GM10266 (cell line): ENCODE measurements around the gene PUM1.

Source experiments
- DNase-seq: peaks from one replicate; pipeline ENCODE4 v3.0.0; 2012; ENCODE audit errors: extremely low spot score
- TF ChIP-seq, protein P1 (sequence below): IDR thresholded peaks from 2 replicates; pipeline ENCODE4 v1.5.1; 2012; ENCODE audit warnings: mild to moderate bottlenecking, low read depth; ENCODE audit not compliant: control insufficient read depth, insufficient read depth; ENCODE audit errors: missing control alignments

PUM1 gene

DNA sequence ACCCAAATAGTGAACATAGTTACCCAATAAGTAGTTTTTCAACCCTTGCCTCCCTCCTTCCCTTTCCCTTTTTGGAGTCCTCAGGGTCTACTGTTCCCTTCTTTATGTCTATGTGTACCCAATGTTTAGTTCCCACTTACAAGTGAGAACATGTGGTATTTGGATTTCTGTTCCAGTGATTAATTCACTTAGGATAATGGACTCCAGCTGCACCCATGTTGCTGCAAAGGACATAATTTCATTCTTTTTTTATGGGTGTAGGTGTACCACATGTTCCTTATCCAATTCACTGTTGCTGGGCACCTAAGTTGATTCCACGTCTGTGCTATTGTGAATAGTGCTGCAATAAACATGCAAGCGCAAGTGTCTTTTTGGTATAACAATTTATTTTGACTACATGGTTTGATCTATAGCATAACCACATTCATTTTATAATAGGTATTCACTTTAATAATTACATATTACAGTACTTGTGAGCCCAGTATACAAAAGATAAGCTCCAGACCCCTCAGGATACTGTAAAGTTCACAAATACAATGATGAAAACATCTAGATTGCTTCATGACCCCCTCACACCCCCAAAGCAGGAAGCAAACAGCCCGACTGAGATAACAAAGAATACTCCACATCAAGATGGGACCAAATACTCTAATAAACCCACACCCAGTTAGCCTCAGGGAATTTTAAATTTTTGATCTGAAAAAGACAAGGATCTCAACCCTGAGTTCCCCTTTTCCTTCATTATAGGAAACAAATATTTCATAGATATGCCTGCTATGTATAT lies 45.3 kb downstream of the PUM1 start:
- TF ChIP-seq, protein P1, sequence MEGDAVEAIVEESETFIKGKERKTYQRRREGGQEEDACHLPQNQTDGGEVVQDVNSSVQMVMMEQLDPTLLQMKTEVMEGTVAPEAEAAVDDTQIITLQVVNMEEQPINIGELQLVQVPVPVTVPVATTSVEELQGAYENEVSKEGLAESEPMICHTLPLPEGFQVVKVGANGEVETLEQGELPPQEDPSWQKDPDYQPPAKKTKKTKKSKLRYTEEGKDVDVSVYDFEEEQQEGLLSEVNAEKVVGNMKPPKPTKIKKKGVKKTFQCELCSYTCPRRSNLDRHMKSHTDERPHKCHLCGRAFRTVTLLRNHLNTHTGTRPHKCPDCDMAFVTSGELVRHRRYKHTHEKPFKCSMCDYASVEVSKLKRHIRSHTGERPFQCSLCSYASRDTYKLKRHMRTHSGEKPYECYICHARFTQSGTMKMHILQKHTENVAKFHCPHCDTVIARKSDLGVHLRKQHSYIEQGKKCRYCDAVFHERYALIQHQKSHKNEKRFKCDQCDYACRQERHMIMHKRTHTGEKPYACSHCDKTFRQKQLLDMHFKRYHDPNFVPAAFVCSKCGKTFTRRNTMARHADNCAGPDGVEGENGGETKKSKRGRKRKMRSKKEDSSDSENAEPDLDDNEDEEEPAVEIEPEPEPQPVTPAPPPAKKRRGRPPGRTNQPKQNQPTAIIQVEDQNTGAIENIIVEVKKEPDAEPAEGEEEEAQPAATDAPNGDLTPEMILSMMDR: no peak
- DNase-seq: no peak

DNA sequence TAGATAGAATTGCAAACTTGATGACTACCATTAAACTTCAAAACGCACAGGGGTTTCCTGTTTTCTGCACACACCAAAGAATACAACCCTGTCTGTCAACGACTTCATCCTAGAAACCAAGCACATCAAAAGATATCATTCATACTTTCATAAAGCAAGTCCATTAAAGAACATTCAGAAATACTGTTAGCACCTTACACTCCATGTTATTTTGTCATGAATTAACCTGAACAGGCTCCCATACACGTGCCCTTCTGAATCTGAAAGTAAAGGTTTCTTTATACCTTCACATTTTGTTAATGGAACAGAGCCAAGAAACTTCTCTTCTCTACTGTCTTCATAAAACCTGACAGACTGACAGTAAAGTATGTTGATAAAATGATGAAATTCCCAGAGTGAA lies 46.1 kb downstream of the PUM1 start:
- TF ChIP-seq, protein P1: no peak

DNA sequence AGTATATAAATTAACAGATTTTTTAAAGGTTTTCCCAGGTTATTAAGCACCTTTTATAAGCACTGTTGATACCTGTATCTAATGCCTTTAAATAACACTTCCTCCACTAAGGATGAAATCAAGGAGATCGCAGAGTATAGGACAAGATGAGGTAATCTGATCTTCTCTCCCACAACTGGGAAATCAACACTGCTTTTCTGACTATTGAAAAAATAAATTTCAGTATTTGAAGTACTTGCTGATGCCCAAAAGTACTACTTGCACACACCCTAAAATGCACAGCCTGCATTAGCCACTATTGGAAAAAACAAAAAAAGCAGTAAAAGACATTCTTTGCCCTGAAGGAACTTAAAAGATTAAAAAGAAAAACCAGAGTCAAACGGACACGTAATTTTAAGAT lies 48.6 kb downstream of the PUM1 start:
- TF ChIP-seq, protein P1: no peak
- DNase-seq: no peak

More for the DNA sequence above, 46.1 kb downstream of the PUM1 start:
- no peak for DNase-seq

DNA sequence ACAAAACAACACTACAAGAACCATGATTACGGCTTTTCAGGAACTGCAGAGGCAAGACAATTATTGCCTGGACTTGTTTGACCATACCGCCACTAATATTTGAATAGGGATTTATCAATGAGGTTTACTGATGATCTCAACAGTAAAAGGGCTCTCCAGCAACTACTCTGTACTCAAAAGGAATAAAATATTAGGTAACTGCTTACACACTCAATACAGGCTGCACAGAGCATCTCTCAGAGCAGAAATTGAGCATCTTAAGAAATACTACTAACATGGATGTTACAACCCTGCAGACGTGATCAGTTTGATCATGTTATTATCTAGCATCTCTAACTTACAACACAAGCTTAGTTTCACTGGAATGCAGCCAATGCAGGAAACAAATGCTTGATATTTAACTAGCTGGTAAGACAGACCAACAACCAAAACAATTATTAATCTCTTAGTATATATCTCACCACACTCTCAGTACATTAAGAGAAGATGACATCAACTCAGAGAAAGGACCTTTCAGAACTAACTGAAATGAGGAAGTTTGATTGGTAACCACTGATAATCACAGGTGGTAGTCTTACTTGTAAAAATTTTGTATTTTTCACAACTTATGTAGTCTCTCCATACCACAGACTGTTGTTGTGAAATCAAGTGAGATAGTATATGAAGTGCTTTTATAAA lies 52.2 kb downstream of the PUM1 start:
- TF ChIP-seq, protein P1: no peak
- DNase-seq: peak; percentile 31

DNA sequence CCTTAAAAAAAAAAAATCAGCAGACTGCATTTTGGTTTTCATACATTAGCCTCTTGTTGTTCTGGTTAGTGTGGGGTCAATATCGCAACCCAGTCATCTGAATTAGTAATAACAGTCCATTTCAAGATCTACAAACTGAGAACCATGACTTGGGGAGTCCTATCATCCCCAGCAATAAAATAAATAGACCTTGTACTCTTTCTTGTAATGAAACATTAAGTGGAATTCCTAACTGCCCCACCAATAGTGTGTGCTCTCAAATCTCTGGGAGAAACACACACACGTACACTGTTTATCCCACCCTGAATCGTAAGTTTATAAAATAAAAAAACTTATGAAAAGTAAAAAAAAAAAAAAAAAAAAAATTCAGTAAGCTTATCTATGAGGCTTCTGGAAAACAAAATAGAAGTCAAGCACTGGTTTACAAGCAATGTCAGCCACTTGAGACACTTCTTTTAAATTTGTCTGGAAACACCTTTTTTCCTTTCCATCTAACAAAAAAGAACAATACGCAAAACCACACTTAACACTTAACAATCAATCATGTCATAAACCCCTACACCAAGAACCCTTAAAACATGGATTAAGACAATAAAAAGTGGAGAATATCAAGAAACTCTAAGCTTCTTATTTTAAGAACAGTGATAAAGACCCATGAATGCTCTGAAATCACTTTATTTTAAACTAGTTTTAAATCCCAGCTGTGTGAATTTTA lies 53.1 kb downstream of the PUM1 start:
- no peak for DNase-seq
- TF ChIP-seq, protein P1: no peak

DNA sequence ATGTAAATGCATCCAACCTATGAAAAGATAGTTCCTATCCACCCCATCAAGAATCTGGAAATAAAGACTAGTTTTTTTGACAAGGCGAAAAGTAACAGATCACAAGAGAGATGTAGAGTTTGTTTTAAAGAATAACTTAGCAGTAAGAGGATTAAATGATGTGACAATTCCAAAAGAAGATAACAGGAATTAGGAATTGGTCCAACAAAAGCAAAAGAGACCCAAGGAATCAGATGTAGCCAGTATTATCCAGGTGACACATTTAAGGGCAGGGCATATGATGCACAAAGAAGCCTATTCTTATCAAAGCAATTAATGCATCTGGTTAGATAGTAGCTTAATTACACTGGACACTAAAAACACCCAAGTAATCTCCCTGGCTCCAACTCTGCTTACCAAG lies 53.8 kb downstream of the PUM1 start:
- DNase-seq: no peak
- TF ChIP-seq, protein P1: no peak
